ENCODE results near the gene CCR5. TPM values are rescaled to one million over a fixed set of nuclear protein-coding genes. Genes with fewer than 3 reads are reported as not detected.

The CCR5 gene
- total RNA-seq, 2 donors from 2014 or later, result 0.57 to 1.9 TPM

- no peak for TF ChIP-seq CTCF (IDR thresholded peaks at IDR 0.05)
- no peak overlapping the region for H3K4me3 ChIP-seq
- H3K27me3 ChIP-seq, result no peaks in the 10 kb centered on the region
- no peaks in the 10 kb centered on the region for H3K4me1 ChIP-seq
- no peak overlapping the region for H3K27ac ChIP-seq
- no peak for DNase-seq
- intact Hi-C loops (cut with DNase I), result no loop called here
- H3K9ac ChIP-seq (ENCODE audit: low read depth in 2 of 2, low read length in 2 of 2), result no peak overlapping the region
- no peaks in the 10 kb centered on the region for H3K9me3 ChIP-seq
- no peaks in the 10 kb centered on the region for H3K36me3 ChIP-seq
Observed at GRCh38 chr3:46358466-46358865, 12.3 kb upstream of the CCR5 start.

GRCh38 chr3:46359733-46360493 is 10.8 kb upstream of the CCR5 start:
- H3K36me3 ChIP-seq, result no peaks in the 10 kb centered on the region
- H3K27me3 ChIP-seq, result no peaks in the 10 kb centered on the region
- no peak for TF ChIP-seq CTCF (IDR thresholded peaks at IDR 0.05)
- DNase-seq, result no peak
- H3K4me3 ChIP-seq, result no peak overlapping the region
- intact Hi-C loops (cut with DNase I), result no loop called here
- H3K9me3 ChIP-seq, result no peaks in the 10 kb centered on the region
- H3K27ac ChIP-seq, result no peak overlapping the region
- no peaks in the 10 kb centered on the region for H3K4me1 ChIP-seq
- H3K9ac ChIP-seq (ENCODE audit: low read depth in 2 of 2, low read length in 2 of 2), result no peak overlapping the region

- Histone ChIP-seq H3K9me3 (no peaks in the 10 kb centered on the region), H3K36me3 (no peaks in the 10 kb centered on the region), H3K4me1 (no peaks in the 10 kb centered on the region), H3K27ac (no peak overlapping the region), H3K4me3 (no peak overlapping the region), H3K9ac (ENCODE audit: low read depth in 2 of 2, low read length in 2 of 2) (no peak overlapping the region), H3K27me3 (no peaks in the 10 kb centered on the region)
- intact Hi-C loops (cut with DNase I), result no loop called here
- no peak for DNase-seq
- TF ChIP-seq CTCF (IDR thresholded peaks at IDR 0.05), result no peak
Observed at GRCh38 chr3:46360907-46361306, 9.8 kb upstream of the CCR5 start.

- no peak overlapping the region for H3K9ac ChIP-seq (ENCODE audit: low read depth in 2 of 2, low read length in 2 of 2)
- no peak for DNase-seq
- intact Hi-C loops (cut with DNase I), result no loop called here
- no peak overlapping the region for H3K27ac ChIP-seq
- H3K4me3 ChIP-seq, result no peak overlapping the region
- H3K9me3 ChIP-seq, result no peaks in the 10 kb centered on the region
- H3K36me3 ChIP-seq, result no peaks in the 10 kb centered on the region
- no peak for TF ChIP-seq CTCF (IDR thresholded peaks at IDR 0.05)
- no peaks in the 10 kb centered on the region for H3K4me1 ChIP-seq
- H3K27me3 ChIP-seq, result no peaks in the 10 kb centered on the region
Observed at GRCh38 chr3:46361408-46362283, 9.1 kb upstream of the CCR5 start.

GRCh38 chr3:46365041-46365440 is 5.7 kb upstream of the CCR5 start:
- no peak for TF ChIP-seq CTCF (IDR thresholded peaks at IDR 0.05)
- H3K27me3 ChIP-seq, result no peaks in the 10 kb centered on the region
- no peaks in the 10 kb centered on the region for H3K36me3 ChIP-seq
- intact Hi-C loops (cut with DNase I), result no loop called here
- no peak overlapping the region for H3K27ac ChIP-seq
- no peaks in the 10 kb centered on the region for H3K4me1 ChIP-seq
- DNase-seq, result no peak
- no peaks in the 10 kb centered on the region for H3K9me3 ChIP-seq
- H3K9ac ChIP-seq (ENCODE audit: low read depth in 2 of 2, low read length in 2 of 2), result no peak overlapping the region
- H3K4me3 ChIP-seq, result no peak overlapping the region
